ENCODE results near the gene GSG1L2. TPM values are rescaled to one million over a fixed set of nuclear protein-coding genes. Genes with fewer than 3 reads are reported as not detected.

Gene GSG1L2
- total RNA-seq: not detected in 2 replicates

GRCh38 chr17:9821921-9822320, at the start of gene GSG1L2:
Gene GSG1L2, minus strand, starts transcription at chr17:9822079. Its CDS starts 8 bp downstream, at chr17:9822071.
- DNase-seq (ENCODE audit: low read depth in 2 of 2): no peak

DNA sequence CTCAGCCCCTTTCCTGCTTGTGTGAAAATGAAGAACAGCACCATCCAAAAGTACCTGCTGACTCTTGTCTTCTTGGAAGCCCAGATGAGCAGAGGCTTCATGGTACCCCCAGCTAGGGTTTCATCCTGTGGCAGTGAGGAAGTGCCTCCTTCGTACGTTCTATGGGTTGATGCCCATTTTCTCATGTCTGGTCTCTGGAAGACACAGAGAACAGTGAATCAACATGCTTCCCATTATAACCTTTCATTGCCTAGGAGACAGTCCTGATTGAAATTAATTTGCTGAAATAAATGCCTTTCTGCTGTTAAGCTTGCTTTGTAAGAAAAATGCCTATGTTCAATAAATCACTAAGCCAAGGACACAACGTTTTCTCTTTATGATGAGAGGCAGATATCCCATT, 46.7 kb upstream of the GSG1L2 start:
- no peak for DNase-seq (ENCODE audit: low read depth in 2 of 2)

DNA sequence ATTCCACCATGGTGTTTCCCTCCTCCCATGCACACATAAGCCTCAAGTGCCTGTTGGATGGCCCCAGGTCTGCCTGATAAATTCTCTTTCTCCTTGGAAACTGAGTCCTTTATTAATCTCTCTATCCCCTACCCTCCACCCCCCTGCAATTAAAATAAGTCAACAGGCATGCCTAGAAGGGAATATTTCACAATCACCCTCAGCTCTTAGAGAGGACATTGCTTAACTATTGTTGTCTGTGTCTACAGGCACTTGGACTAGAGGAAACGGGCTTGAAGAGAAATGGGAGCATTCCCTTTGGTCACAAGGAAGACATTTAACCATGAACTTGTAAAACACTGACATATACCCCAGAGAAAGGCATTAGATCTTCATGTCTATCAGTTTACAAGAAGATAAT, 43.7 kb upstream of the GSG1L2 start:
- DNase-seq (ENCODE audit: low read depth in 2 of 2): no peak

- DNase-seq (ENCODE audit: low read depth in 2 of 2): no peak
Measured at GRCh38 chr17:9862949-9863348, 41.1 kb upstream of the GSG1L2 start.

- no peak for DNase-seq (ENCODE audit: low read depth in 2 of 2)
Measured at GRCh38 chr17:9862220-9862619, 40.3 kb upstream of the GSG1L2 start.

DNA sequence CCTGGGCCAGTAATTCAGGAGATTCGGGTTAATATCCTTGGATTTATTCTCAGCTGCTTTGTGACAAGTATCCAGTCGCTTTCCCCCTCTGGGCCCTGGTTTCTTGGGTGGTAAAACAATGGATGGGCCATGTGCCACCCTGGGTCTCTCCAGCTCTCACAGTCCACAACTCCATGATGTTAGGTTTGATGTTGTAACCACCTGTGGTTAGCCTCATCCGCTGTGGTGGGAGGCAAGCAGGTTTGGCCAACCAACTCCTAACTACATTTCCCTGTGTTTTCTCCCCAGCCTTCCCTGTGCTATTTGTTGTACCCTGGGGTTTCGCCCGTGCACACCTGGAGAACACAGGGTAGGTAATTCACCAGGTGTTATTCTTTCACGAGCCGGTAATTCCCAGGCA, 39.0 kb upstream of the GSG1L2 start:
- no peak for DNase-seq (ENCODE audit: low read depth in 2 of 2)

- no peak for DNase-seq (ENCODE audit: low read depth in 2 of 2)
Measured at GRCh38 chr17:9859781-9860180, 37.9 kb upstream of the GSG1L2 start.

DNA sequence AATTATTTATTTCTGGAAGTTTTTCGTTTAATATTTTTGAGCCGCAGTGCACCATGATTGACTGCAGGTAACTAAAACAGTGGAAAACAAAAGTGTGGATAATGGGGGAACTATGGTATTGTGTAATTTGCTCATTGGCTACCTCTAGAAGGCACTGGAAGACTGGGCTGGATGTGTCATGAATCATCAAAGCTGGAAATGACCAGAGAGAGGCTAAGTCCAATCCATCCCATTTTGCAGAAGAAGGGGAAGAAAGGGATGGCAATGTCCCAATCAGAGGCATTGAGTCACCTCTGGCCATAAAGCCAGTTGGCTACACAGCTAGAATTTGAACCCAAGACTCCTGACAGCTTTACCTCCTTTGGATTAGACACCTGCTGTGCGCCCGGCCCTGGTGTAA, 33.2 kb upstream of the GSG1L2 start:
- DNase-seq (ENCODE audit: low read depth in 2 of 2): no peak

- DNase-seq (ENCODE audit: low read depth in 2 of 2): no peak
Measured at GRCh38 chr17:9854255-9854654, 32.4 kb upstream of the GSG1L2 start.

DNA sequence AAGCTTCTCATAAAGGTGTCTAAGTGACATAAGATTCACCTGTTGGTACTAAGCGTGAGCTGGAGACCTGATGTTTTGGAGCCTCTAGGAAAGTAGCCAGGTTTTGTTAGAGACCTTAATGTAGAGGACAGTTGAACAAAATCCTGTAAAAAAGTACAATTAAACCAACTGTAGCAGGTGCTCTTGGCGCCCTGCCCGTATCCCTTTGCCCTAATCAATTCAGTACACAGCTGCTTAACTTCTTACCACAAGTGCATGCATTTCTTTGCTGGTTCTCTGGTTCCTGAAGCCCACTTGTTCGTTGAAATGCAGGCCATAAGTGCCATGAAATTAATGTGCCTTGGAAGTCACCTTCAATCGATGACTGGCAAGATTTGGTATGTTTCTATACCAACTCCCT, 28.3 kb upstream of the GSG1L2 start:
- DNase-seq (ENCODE audit: low read depth in 2 of 2): no peak

DNA sequence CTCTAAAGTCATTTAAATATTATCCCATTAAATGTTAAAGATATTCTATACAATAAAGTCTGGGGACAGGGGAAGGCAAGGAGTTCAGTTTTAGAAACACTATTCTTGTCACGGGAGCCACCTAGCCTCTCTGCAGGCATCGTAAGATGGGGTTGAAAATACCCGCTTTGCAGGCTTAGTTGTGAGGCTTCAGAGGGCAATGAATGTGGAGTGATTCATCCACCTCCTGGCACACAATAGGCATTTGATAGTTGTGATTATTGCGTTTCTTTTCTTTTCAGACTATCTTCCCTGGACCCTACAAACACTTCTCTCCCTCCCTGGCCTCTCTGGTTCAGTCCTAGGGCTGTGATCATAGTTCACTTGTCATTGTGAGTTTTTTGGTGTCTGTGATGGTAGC, 23.4 kb upstream of the GSG1L2 start:
- no peak for DNase-seq (ENCODE audit: low read depth in 2 of 2)

DNA sequence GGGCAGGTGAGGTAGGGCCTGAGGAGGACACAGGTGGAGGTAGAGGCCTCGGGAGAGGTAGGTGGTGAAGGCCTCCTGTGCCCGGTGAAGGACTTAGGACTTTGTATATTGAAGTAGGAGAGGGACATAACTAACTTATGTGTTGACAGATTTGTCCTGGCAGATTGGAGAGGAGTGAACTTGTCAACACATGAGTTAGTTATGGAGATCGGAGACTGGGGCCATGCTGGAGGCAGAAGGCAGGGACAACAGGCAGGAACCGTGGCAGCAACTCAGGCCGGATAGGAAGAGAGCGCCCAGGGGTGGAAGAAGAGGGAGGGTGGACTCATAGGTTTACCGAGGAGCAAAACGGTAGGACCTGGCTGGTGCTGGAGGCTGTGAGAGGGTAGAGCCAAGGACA, 22.3 kb upstream of the GSG1L2 start:
- DNase-seq (ENCODE audit: low read depth in 2 of 2): no peak

DNA sequence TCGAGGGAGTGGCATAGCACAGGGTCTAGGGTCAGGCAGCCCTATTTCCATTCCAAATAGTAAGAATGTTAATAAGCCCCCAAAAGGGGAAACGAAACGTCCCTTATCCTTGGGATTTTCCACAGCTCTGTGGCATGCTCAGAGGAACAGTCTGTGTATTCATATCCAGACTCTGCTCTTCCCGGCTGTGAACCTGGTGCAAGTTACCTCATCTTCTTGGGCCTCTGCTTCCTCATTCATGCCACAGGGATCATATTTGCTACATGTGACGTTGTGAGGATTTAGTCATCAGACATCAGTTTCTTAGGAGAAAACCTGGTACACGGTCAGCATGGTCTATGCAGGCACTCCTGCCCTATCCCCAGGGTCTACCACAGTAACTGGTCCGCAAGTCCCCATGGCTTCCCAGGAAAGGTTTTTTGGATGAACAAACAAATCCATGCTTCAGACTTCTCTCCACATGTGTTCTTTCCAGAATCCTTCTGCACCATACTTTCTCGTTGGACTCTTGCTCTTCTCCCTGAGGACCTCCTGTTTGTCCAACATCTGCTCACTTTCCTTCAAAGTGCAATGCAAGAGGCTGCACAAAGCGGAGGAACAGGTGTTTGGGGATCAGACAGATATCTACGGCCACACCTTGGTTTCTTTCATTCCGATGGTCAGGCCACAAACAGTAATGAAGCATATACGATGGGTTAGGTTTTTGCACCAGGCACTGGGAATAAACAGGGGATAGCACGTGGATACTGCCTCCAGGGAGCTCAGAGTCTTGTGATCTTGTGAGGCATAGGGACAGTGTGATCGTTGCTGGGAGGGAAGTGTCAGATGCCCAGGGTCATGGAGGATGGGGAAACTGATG, 21.5 kb upstream of the GSG1L2 start:
- DNase-seq (ENCODE audit: low read depth in 2 of 2): no peak

DNA sequence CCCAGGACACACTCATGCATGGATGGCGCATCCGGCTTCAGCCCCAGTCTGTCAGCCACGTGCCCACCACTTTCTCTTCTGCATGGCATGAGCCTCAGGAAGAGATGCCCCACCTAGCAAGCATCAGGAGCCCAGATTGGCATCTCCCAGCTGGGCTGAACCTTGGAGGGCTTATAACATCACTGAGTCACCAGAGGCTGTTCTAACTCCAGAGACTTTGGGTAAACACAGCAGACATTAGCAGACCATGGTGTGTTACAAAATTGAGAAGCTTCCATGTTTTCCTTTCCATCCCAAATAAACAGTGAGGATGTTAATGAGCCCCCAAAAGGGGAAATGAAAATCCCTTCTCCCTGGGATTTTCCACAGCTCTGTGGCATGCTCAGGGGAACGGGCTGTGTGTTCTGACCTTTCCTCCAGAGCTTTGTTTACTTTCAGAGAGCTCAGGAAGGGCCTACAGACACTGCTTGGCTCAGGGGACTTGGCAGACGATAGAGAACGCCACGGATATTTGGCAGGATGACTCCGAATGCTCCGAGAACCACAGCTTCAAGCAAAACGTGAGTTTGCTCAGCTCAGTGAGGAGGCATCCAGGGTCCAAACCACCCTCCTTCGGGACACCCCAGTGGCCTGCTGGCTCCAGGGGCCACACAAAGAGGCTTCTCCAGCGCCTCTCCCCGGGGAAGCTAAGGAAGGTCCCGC, 20.3 kb upstream of the GSG1L2 start:
- peak in 1 of 2 donors; percentile 14 for DNase-seq (ENCODE audit: low read depth in 2 of 2)

DNA sequence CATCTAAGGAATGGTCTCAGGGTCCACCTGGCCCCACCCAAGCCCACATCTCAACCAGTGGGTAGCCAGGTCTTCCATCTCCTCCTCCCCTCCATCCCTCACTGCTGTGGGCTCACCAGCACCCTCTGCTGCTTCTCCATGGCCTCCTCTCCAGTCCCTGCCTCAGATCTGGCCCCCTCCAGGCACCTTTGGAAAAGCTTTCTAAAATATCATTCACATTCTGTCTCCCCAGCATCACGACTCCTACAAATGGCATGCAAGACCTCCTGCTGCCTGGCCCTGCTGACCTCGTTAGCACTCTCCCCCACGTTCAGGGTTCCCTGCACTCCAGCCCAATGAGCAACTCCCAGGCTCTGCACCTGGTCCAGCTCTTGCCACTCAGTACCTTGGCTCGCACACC, 17.6 kb upstream of the GSG1L2 start:
- no peak for DNase-seq (ENCODE audit: low read depth in 2 of 2)

DNA sequence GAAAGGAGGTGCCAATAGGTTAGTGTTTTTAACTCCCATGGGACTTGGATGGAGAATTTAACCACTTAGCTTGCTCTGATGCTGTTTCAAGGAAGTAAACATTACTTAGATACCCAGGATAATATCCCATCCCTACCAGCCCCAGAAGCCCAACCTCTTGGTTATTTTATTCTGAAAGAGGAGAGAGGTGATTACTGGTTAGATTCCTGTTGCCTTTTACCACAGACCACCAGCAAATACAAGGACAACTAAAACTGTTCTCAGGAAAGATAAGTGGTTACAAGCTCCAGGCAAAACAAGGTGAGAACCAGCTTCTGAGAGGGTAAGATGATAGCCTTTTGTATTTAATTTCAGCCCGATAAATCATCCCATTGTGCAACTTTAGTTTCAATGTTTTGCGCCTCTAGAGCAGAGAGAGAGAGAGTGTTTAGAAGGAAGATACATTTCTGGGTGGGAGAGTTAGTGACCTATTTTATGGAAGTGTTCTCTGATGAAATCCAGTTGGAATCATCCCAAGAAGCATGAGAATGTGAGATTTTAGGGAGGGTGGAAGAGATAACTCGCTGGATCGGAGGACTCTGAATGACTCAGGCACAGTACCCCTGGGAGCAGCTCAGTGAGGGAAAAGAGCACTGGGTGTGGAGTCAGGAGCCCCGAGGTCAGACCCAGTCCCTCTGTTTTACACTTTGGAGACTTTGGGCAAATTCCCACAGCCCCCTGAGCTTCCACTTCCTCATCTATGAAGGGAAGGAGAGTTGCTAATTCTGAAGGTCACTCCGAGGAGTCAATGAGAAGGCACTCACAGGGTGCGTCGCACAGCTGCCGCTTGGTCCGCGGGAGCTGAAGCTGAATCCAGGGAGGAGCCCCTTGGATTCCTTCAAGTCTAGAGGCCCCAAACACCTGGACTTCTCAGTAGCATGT, 15.9 kb upstream of the GSG1L2 start:
- no peak for DNase-seq (ENCODE audit: low read depth in 2 of 2)

GRCh38 chr17:9833922-9834321, 12.0 kb upstream of the GSG1L2 start:
- no peak for DNase-seq (ENCODE audit: low read depth in 2 of 2)

DNA sequence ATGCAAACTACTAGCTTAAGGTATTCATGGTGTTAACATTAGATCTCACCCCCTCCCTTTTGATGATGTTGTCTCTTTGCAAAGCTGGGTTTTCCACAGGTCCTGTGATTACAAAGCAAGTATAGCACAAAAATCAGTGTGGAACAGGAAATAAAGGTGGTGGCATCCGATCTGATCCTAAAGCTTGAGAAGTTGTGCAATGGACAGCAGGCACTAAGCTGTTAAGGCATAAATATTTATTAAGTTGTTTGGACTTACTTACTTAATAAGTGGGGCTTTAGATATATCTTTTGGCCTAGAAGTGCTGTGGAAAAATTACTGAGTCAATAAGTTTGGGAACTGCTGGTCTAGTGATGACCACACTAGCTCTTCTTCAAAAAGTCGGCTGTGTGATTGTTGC, 8.8 kb upstream of the GSG1L2 start:
- DNase-seq (ENCODE audit: low read depth in 2 of 2): no peak

- DNase-seq (ENCODE audit: low read depth in 2 of 2): no peak
Measured at GRCh38 chr17:9829343-9829742, 7.5 kb upstream of the GSG1L2 start.

GRCh38 chr17:9828296-9829295, 6.7 kb upstream of the GSG1L2 start:
- no peak for DNase-seq (ENCODE audit: low read depth in 2 of 2)

Measured in dermis microvascular lymphatic vessel endothelial cell (primary cell).